Heart left ventricle (tissue), 13 donors: ENCODE data around the gene ARHGAP29.

Source experiments
- POLR2A ChIP-seq, 2 donors: fragments of 450-650 bp; IDR thresholded peaks; one replicate each; pipeline ENCODE4 v1.6.1; 2017; ENCODE audit warnings: antibody characterized with exemption in 2 of 2, mild to moderate bottlenecking in 2 of 2, moderate library complexity in 2 of 2
- TF ChIP-seq, protein P1 (sequence below), 12 donors: fragments of 200-600 bp; sonication (generic) in 4 of 12; IDR thresholded peaks; one replicate each; pipeline versions ENCODE4 v1.5.0 to v1.8.0; 2018 to 2022; ENCODE audit warnings: antibody characterized with exemption in 12 of 12, mild to moderate bottlenecking in 5 of 12
- donor health status: ischemic (EF 13 %, LVEDD 7.1; RV severe dilation, severe dysfunction).
- donor health status: DM: no; HTN: yes; CAD: no.
- donor health status: DM: no; HTN: no; CAD: no.
- donor health status: ischemic (EF 25% LVEDD 6.9; RV normal size, moderate dysfunction).
- donor health status: ischemic (EF 25% LVEDD 5.7; RV mildly dilated, moderate dysfunction).
- donor health status: ischemic (EF 35%, LVEDD 5.7; RV mildly dilated, moderate dysfunction).
- donor health status: nonischemic (EF 11% LVEDD 7.7; RV severe dilation, severe dysfunction).
- donor health status: DM: yes; HTN: yes; CAD: no.
- donor health status: PGD.
- donor health status: ischemic (EF 29% LVEDD 5.4; RV normal size, mild dysfunction).
- donor health status: nonischemic (EF 23%, LVEDD 6.1; RV moderate dilation, normal function).

DNA sequence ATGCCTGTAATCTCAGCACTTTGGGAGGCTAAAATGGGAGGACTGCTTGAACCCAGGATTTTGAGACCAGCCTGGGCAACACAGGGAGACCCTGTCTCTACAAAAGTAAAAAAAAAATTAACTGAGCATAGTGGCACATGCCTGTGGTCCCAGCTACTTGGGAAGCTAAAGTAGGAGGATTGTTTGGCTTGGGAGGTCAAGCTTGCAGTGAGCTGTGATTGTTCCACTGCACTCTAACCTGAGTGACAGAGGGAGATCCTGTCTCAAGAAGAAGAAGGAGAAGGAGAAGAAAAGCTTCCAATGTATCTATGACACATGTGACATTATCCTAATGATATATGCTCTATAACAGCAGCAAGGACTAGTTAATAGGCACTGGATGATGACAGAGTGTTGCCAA, 20.1 kb upstream of the ARHGAP29 start:
- TF ChIP-seq, protein P1, sequence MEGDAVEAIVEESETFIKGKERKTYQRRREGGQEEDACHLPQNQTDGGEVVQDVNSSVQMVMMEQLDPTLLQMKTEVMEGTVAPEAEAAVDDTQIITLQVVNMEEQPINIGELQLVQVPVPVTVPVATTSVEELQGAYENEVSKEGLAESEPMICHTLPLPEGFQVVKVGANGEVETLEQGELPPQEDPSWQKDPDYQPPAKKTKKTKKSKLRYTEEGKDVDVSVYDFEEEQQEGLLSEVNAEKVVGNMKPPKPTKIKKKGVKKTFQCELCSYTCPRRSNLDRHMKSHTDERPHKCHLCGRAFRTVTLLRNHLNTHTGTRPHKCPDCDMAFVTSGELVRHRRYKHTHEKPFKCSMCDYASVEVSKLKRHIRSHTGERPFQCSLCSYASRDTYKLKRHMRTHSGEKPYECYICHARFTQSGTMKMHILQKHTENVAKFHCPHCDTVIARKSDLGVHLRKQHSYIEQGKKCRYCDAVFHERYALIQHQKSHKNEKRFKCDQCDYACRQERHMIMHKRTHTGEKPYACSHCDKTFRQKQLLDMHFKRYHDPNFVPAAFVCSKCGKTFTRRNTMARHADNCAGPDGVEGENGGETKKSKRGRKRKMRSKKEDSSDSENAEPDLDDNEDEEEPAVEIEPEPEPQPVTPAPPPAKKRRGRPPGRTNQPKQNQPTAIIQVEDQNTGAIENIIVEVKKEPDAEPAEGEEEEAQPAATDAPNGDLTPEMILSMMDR (IDR thresholded peaks at IDR 0.05) = no peak
- TF ChIP-seq POLR2A (IDR thresholded peaks at IDR 0.05) = no peak
